HG03135 (cell line): Measurements from ENCODE around the gene ACACA.

Source experiments
- ATAC-seq: cut with Tn5 transposase; IDR thresholded peaks from one replicate; pipeline ENCODE4 v1.9.1; 2021; ENCODE audit warnings: mild to moderate bottlenecking, moderate library complexity; ENCODE audit not compliant: unreplicated experiment

The ACACA gene

DNA sequence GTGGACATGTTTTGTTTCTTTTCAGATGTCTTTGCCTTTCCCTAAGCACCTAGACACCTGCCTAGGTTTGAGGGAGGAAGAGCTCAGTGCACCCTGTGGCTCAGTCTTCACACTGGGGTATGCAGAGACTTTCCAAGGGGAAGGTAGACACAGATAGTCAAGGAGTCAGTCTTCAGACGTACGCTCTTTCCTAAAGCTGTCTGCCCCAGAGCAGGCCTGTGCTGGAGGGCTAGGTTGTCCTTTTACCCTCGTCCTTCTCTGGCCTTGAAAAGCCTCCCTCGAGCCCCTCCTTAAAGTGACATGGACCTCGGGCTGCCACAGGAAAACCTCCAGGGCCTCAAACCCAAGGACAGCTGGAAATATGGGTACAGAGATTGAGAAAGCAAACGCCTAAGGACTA lies 354.2 kb downstream of the ACACA start:
- no peak for ATAC-seq

- no peak for ATAC-seq
Observed at GRCh38 chr17:37051833-37052232, 354.8 kb downstream of the ACACA start.

DNA sequence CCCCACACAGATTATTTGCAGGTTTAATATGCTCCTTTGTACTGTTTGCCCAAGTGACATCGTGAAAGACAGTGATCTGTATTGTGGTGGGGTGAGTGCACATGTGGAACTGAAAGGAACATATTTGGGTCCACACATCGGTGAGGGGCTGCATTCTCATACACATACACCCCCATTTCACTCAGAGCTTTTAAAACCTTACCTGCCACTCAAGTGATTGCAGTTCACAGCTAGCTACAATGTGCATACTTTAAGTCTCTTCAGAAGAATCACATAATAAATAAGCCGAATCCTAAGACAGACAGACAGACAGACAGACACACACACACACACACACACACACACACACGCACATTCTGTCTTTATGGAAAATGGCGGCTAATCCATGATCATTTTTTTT lies 355.3 kb downstream of the ACACA start:
- ATAC-seq = no peak

GRCh38 chr17:37050920-37051319 lies 355.7 kb downstream of the ACACA start:
- no peak for ATAC-seq

- ATAC-seq = no peak
Observed at GRCh38 chr17:37048811-37049210, 357.8 kb downstream of the ACACA start.

DNA sequence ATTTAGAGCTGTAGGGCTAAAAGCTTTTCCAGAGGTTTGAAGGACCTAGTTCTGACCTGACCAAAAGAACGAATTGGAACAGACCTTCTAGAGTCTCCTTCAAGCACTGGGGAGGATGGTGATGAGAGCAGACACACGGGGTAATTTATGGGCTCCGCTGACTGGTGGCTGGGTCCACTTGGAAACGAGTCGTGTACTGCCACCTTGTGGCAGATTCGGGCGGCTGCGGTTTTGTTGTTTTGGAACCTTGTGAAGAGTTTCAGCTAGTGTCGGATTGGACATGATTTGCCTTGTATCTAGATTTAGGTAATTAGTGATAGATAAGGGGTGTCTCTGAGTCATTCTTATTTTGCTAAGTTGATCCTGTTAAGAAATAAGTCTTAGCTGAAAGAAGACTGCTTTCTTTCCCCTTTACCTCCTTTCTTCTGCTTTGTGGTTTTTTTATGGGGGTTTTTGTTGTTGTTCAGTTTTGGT lies 359.0 kb downstream of the ACACA start:
- ATAC-seq = no peak

DNA sequence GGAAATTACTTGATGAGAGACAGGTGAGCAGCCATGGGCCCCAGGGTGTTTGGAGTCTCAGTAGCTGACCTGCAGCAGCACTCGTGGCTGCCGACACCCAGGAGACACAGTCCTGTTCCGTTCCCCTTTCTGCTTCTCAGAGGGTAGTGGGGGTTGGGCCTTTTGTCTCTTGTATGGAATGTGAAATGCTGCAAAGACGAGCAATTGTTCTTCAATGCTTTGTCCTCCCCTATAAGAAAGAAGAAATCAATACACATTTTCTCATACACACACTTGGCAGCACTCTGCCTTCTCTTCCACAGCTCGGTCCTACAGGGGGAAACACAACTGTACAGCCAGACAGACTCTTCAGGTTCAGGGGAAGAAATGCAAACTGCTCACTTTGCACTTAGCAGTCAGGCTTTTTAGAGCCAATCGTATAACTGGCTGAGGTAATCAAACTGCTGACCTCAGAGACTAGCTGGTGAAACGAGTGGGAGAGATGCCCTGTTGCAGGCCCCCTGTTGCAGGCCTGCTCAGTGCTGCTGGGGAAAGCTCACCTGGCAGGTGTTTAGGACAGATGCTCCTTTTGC lies 361.2 kb downstream of the ACACA start:
- ATAC-seq = no peak

GRCh38 chr17:37043201-37043600 lies 363.4 kb downstream of the ACACA start:
- ATAC-seq = no peak

GRCh38 chr17:37041932-37042331 lies 364.7 kb downstream of the ACACA start:
- ATAC-seq = no peak

GRCh38 chr17:37039269-37039668 lies 367.4 kb downstream of the ACACA start:
- no peak for ATAC-seq

DNA sequence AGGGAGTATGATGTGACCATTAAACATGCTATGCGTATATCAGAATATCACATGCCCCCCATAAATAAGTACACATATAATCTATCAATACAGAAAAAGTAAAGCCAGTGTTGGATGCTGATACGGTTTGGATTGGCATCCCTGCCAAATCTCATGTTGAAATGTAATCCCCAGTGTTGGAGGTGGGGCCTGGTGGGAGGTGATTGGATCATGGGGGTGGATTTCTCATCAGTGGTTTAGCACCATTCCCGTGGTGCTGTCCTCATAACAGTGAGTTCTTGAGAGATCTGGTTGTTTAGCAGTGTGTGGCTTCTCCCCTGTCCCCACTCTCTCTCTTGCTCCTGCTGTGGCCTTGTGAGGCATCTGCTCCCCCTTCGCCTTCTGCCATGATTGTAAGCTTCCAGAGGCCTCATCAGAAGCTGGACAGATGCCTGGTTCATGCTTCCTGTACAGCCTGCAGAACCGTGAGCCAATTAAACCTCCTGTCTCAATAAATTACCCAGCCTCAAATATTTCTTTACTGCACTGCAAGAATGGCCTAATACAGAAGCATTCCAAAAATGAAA lies 369.0 kb downstream of the ACACA start:
- ATAC-seq = no peak
